GM19099 (cell line): ENCODE measurements around the gene CCSER1.

Experiments used
- POLR2A ChIP-seq: IDR thresholded peaks from 3 replicates; pipeline ENCODE4 v1.6.1; 2011; ENCODE audit warnings: low read depth; ENCODE audit not compliant: insufficient read length; ENCODE audit errors: extremely low read depth

Gene CCSER1

DNA sequence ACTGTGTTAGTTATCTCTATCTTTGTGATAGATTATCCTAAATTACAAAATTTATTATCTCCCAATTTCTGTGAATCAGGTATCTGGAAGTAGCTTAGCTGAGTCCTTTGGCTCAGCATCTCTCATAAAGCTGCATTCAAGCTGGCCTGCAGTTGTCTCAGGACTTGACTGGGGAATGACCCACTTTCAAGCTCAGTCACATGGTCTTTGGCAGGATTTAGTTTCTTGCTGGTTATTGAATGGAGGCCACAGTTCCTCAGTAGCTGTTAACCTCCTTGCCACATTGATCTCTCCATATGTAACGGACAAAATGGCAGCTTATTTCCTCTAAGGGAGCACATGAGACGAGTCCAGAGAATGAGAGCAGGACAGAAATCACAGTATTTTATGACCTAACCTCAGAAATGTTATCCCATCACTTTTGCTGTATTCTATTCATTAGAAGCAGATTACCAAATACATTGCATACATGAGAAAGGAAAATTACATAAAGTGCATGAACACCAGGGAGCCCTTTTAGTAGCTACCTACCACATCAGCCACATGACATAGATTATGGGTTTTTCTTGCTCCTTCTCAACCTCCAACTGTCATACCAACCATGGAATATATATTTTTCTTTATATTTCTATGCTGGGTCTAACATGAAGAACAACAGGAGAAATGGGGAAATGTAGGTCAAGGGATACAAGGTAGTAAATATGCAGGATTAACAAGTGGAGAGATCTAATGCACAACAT is 730.1 kb downstream of the CCSER1 start:
- no peak for TF ChIP-seq POLR2A

GRCh38 chr4:90875791-90876190 is 748.6 kb downstream of the CCSER1 start:
- TF ChIP-seq POLR2A: no peak

DNA sequence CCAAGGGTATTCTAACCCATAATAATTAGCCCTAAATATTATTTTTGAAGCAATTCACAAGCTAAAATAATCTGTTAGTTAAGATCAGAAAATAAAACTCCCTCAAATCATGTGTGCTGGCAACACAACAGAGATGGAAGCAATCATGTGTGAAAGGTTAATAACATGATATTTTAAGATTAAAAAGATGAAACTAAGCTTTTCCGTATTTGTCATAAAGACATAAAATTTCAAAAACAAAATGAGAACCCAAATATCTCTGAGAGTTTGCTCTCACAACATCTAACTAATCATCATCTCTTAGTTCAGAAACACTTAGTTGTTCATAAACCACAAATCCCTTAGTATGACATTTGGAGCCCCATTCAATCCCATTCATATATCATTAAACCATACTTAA is 749.1 kb downstream of the CCSER1 start:
- no peak for TF ChIP-seq POLR2A

- no peak for TF ChIP-seq POLR2A
Measured at GRCh38 chr4:90883519-90883918, 756.3 kb downstream of the CCSER1 start.

DNA sequence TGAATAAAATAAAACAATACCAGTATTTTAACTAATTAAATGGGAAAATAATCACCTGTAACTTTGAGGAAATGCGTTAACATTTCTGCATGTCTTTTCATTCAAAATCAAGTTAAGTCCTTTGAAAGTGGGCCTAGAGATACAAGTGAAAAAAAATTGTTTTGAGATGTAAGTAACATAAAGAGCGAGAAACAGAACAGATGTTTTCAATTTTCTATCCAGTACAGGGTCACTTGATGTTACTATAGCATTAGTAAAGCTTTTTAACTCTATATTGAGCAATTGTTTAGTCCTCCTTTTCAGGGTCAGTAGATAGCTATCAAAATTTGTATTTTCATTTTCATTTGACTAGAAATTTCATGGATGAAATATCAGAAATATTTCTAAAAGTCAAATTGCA is 761.4 kb downstream of the CCSER1 start:
- TF ChIP-seq POLR2A: no peak

DNA sequence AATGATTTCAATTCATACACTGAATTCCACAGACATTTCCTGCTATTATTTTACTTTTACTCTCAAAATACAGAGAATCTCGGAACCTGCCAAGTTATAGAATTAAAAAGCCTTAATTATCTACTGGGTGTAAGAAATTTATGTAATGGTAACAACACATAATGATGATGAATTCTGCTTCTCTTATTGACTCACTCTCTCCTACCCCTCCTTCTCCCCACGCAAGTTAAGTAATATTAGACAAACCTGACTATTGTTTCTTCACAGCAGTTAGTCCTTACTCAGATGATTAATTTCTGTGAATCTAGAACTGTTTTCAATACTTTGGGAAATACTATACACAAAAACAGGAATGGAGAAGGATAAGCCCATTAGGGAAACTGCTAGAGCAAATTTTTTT is 762.0 kb downstream of the CCSER1 start:
- no peak for TF ChIP-seq POLR2A

DNA sequence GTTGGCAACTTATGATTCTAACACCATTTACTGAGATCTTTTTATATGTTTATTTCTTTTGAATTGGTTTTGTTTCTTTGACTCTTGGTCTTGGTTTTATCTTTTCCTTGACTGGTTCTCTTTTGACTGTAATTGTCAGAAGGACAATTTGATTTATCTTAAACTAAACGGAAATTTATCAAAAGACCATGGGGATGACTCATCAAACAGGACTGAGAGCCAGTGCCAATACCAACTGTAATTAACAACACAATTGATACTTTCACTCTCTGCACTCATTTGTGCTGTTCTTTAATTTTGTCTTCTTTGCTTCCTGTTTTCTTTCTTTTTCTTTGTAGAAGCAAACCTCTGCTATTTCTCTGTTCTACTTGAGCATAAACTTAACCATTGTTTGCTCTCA is 776.8 kb downstream of the CCSER1 start:
- no peak for TF ChIP-seq POLR2A

DNA sequence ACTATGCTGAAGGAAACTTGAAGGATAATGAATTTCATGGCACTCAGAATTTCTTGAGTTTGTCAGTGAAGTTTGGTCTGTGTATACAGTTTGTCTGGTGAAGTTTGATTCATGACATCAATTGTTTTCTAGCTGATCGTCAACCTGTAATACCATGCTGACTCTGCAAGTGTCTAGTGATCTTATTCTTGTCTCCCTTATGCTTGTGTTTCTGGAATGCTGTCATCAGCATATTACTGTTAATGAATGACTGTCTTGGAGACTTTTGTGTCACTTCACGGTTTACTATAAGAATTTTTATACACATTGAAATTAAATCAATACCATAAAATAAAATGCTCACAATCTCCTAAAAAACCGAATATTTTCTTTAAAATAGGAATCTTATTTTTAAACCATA is 779.0 kb downstream of the CCSER1 start:
- TF ChIP-seq POLR2A: no peak

- TF ChIP-seq POLR2A: no peak
Measured at GRCh38 chr4:90922174-90922573, 795.0 kb downstream of the CCSER1 start.

GRCh38 chr4:90926957-90927356 is 799.8 kb downstream of the CCSER1 start:
- TF ChIP-seq POLR2A: no peak

DNA sequence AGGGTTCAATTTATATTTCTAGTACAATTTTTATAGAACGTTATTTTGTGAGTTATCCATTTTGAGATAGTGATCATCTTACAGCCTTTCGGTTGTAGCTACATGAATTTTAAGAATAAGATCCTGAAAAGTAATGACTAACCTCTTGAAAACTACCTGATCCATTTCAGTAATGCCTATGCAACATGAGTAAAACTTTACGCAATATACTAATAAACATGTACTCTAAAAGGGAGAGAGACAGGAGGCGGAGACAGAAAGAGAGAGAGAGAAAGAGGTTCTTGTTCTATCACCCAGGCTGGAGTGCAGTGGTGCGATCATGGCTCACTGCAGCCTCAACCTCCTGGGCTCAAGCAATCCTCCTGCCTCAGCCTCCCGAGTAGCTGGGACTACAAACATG is 816.1 kb downstream of the CCSER1 start:
- no peak for TF ChIP-seq POLR2A

DNA sequence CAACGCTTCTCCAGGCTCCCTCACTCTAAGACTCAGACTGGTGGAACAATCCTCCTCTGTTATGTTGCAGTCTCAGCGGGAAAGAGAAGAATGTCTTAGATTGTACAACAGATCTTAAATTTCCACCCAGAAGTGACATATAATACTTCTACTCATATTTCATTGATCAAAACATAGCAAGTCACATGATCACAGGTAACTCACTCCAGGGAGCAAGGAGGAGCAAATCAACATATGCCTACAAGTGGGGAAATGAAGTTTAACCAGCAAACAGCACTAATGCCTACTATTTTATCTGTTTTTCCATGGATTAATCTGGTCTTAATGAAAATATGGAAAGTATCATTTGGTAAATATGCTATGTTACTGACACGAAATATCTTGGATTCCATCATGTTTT is 819.8 kb downstream of the CCSER1 start:
- TF ChIP-seq POLR2A: no peak

GRCh38 chr4:90950385-90950841 is 823.2 kb downstream of the CCSER1 start:
- no peak for TF ChIP-seq POLR2A

GRCh38 chr4:90951037-90951436 is 823.8 kb downstream of the CCSER1 start:
- TF ChIP-seq POLR2A: no peak

DNA sequence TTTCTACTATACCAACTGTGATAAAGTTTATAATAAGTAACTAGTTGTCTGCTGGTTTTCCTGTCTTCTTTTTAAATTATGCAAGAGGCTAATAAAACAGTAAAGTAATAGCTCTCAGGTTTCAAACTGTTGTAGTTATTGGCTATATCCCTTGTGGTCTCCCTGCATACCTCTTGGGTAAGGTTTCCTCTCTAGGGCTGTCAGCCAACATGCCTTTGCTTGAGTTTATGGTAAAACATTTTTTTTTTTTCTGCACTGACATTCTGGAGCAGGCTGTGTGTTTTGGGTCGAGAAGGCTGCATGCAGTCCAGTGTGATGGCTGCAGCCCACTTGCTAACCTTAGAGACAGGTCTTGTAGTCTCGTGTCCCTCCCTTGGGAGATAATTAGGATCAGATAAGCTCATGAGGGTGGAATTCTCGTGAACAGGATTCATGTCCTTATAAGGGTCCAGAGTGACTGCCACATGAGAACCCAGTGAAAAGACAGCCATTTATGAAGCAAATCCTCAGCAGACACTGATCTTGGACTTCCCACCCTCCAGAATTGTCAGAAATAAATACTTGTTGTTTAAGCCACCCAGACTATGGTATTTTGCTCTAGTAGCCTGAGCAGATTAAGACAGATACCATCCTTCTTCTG is 831.2 kb downstream of the CCSER1 start:
- no peak for TF ChIP-seq POLR2A

- no peak for TF ChIP-seq POLR2A
Measured at GRCh38 chr4:90960433-90960832, 833.2 kb downstream of the CCSER1 start.

GRCh38 chr4:90960840-90961239 is 833.6 kb downstream of the CCSER1 start:
- no peak for TF ChIP-seq POLR2A

- no peak for TF ChIP-seq POLR2A
Measured at GRCh38 chr4:90970021-90970420, 842.8 kb downstream of the CCSER1 start.

DNA sequence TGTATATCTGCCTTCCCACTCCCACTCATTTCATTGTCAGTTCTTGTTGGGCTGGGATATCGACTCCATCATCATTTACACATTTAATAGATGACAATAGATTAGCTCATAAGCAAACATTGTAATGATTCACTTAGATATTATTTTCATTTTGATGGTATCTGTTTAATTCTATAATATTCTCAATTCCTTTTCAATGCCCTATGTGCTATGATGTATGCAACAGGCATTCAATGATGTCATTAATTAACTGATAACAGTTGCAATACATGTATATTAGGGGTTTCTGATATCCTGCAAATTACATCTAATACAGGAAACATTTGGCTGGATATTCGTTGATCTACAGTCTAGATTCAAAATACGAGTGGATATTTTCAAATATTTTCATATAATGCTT is 850.5 kb downstream of the CCSER1 start:
- TF ChIP-seq POLR2A: no peak
